ENCODE measurements around the gene PRKG1. TPM values are rescaled to one million over a fixed set of nuclear protein-coding genes. Genes with fewer than 3 reads are reported as not detected.

Gene PRKG1
- total and polyA plus RNA-seq, 2 experiments from 2014 or later: 18.2 to 21.1 TPM

DNA sequence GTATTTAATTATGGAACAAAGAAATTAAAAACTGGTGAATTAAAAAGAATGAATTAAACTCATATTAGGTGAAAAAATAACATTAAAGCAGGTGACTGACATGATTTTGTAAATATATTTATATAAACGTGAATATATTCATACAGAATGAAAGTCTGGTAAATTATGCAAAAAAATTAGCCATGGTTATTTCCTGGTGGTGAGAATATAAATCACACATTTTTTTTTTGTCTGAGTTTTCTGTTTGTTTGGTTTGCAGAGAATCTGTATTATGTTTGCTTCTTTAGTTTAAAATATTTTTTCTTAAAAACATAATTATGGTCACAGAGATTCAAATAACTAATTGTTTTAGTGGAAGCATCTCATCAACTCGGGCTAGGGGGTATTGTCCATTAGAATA, 698.1 kb downstream of the PRKG1 start:
- Mint-ChIP-seq H3K4me1 (peaks cover 15% of the 10 kb centered on the region; the same call in 2 of the 3 replicates), H3K4me3 (no peak overlapping the region), H3K36me3 (ENCODE audit: low read depth) (no peaks in the 10 kb centered on the region), H3K9me3 (no peaks in the 10 kb centered on the region), H3K27ac (no peak overlapping the region; the same call in 1 of the 2 replicates), H3K27me3 (ENCODE audit: insufficient read depth, low read depth, poor library complexity) (no peaks in the 10 kb centered on the region)
- Histone ChIP-seq H3K27ac (ENCODE audit: low read depth) (no peak overlapping the region), H3K9me2 (ENCODE audit: insufficient read depth) (no peaks in the 10 kb centered on the region), H3F3A (replicated peaks; ENCODE audit: low read depth) (no peaks in the 10 kb centered on the region), H3K4me1 (ENCODE audit: insufficient read depth) (peaks cover 19% of the 10 kb centered on the region), H3K27me3 (ENCODE audit: insufficient read depth) (no peaks in the 10 kb centered on the region), H2AFZ (no peak overlapping the region), H4K20me1 (replicated peaks; ENCODE audit: insufficient read depth) (no peaks in the 10 kb centered on the region), H3K4me3 (no peak overlapping the region), H3K4me2 (no peak overlapping the region), H3K79me2 (replicated peaks; ENCODE audit: insufficient read depth) (no peaks in the 10 kb centered on the region), H3K36me3 (ENCODE audit: insufficient read depth) (no peaks in the 10 kb centered on the region)
- ATAC-seq (no peak), DNase-seq (ENCODE audit: low spot score) (no peak)
- TF ChIP-seq REST (IDR thresholded peaks at IDR 0.05; ENCODE audit: unreplicated experiment): no peak
- TF ChIP-seq, protein P1, sequence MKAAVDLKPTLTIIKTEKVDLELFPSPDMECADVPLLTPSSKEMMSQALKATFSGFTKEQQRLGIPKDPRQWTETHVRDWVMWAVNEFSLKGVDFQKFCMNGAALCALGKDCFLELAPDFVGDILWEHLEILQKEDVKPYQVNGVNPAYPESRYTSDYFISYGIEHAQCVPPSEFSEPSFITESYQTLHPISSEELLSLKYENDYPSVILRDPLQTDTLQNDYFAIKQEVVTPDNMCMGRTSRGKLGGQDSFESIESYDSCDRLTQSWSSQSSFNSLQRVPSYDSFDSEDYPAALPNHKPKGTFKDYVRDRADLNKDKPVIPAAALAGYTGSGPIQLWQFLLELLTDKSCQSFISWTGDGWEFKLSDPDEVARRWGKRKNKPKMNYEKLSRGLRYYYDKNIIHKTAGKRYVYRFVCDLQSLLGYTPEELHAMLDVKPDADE (IDR thresholded peaks at IDR 0.05): no peak
- TF ChIP-seq, protein P2, sequence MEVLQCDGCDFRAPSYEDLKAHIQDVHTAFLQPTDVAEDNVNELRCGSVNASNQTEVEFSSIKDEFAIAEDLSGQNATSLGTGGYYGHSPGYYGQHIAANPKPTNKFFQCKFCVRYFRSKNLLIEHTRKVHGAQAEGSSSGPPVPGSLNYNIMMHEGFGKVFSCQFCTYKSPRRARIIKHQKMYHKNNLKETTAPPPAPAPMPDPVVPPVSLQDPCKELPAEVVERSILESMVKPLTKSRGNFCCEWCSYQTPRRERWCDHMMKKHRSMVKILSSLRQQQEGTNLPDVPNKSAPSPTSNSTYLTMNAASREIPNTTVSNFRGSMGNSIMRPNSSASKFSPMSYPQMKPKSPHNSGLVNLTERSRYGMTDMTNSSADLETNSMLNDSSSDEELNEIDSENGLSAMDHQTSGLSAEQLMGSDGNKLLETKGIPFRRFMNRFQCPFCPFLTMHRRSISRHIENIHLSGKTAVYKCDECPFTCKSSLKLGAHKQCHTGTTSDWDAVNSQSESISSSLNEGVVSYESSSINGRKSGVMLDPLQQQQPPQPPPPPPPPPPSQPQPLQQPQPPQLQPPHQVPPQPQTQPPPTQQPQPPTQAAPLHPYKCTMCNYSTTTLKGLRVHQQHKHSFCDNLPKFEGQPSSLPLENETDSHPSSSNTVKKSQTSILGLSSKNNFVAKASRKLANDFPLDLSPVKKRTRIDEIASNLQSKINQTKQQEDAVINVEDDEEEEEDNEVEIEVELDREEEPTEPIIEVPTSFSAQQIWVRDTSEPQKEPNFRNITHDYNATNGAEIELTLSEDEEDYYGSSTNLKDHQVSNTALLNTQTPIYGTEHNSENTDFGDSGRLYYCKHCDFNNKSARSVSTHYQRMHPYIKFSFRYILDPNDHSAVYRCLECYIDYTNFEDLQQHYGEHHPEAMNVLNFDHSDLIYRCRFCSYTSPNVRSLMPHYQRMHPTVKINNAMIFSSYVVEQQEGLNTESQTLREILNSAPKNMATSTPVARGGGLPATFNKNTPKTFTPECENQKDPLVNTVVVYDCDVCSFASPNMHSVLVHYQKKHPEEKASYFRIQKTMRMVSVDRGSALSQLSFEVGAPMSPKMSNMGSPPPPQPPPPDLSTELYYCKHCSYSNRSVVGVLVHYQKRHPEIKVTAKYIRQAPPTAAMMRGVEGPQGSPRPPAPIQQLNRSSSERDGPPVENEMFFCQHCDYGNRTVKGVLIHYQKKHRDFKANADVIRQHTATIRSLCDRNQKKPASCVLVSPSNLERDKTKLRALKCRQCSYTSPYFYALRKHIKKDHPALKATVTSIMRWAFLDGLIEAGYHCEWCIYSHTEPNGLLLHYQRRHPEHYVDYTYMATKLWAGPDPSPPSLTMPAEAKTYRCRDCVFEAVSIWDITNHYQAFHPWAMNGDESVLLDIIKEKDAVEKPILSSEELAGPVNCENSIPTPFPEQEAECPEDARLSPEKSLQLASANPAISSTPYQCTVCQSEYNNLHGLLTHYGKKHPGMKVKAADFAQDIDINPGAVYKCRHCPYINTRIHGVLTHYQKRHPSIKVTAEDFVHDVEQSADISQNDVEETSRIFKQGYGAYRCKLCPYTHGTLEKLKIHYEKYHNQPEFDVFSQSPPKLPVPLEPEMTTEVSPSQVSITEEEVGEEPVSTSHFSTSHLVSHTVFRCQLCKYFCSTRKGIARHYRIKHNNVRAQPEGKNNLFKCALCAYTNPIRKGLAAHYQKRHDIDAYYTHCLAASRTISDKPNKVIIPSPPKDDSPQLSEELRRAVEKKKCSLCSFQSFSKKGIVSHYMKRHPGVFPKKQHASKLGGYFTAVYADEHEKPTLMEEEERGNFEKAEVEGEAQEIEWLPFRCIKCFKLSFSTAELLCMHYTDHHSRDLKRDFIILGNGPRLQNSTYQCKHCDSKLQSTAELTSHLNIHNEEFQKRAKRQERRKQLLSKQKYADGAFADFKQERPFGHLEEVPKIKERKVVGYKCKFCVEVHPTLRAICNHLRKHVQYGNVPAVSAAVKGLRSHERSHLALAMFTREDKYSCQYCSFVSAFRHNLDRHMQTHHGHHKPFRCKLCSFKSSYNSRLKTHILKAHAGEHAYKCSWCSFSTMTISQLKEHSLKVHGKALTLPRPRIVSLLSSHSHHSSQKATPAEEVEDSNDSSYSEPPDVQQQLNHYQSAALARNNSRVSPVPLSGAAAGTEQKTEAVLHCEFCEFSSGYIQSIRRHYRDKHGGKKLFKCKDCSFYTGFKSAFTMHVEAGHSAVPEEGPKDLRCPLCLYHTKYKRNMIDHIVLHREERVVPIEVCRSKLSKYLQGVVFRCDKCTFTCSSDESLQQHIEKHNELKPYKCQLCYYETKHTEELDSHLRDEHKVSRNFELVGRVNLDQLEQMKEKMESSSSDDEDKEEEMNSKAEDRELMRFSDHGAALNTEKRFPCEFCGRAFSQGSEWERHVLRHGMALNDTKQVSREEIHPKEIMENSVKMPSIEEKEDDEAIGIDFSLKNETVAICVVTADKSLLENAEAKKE (CRISPR knock-in tag; IDR thresholded peaks at IDR 0.05): no peak
- TF ChIP-seq STAT1 (IDR thresholded peaks at IDR 0.05; ENCODE audit: unreplicated experiment): no peak
- no peak for TF ChIP-seq POLR2AphosphoS5 (IDR thresholded peaks at IDR 0.05; ENCODE audit: low read depth)
- no peak for TF ChIP-seq ZNF114 (CRISPR knock-in tag; IDR thresholded peaks at IDR 0.05)
- no peak for TF ChIP-seq CREB1 (CRISPR knock-in tag; IDR thresholded peaks at IDR 0.05; ENCODE audit: low read depth)
- TF ChIP-seq ZNF331 (CRISPR knock-in tag; IDR thresholded peaks at IDR 0.05; ENCODE audit: low read depth): no peak
- TF ChIP-seq CTCF (conservative IDR thresholded peaks at IDR 0.05; ENCODE audit: low read depth in 2 of 2): no peak
- no peak for TF ChIP-seq JUNB (IDR thresholded peaks at IDR 0.05; ENCODE audit: unreplicated experiment)
- TF ChIP-seq EZH2 (IDR thresholded peaks at IDR 0.05; ENCODE audit: low read depth, unreplicated experiment): no peak
- TF ChIP-seq EZH2phosphoT487 (IDR thresholded peaks at IDR 0.05; ENCODE audit: unreplicated experiment): no peak
- no peak for TF ChIP-seq NANOG (IDR thresholded peaks at IDR 0.05; ENCODE audit: borderline replicate concordance)

Measured in GM23338 (cell line).